Measurements from ENCODE around the gene TOM1L2.
"Not testable (repeated sequence)": the region's sequence is repeated elsewhere in the genome, so short reads cannot be mapped to it uniquely, and the experiment has no call there.

The TOM1L2 gene

GRCh38 chr17:17995887-17996286 is 23.7 kb upstream of the TOM1L2 start:
- not testable (repeated sequence) for DNase-seq (ENCODE audit: low read depth in 3 of 3, low spot score in 1 of 3)

DNA sequence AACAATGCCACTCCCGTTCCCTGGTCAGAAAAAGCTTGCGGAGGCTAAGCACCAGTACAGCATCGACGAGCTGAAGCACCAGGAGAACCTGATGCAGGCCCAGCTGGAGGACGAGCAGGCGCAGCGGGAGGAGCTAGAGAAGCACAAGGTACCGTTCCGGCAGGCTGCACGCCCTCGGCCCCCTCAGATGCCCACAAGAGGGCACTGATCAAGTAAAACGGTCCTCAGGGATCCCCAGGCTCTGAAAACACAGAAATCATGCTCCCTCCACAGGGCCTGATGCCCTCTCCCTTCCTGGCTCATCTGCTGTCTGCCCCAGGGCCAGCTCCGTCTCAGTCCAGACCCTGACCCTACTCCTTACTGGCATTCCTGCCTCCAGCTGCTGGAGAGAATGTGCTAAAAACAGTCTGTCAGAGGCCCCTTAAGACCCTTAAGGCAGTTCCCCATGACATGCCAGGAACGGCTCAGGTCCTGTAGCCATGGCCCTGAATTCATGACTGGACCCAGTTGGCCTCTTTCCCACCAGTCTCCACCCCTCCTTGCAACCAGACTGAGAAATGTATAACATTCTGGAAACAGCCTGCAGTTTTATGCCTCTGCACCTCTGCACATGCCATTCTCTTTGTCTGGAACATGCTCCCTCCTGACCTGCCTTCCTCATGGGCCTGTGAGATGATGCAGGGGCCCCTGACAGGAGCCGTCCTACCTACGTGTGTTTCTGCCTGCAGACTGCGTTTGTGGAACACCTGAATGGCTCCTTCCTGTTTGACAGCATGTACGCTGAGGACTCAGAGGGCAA is 22.3 kb upstream of the TOM1L2 start:
- DNase-seq (ENCODE audit: low read depth in 3 of 3, low spot score in 1 of 3) = no peak

- DNase-seq (ENCODE audit: low read depth in 3 of 3, low spot score in 1 of 3) = no peak
Measured at GRCh38 chr17:17993852-17994251, 21.7 kb upstream of the TOM1L2 start.

- no peak for DNase-seq (ENCODE audit: low read depth in 3 of 3, low spot score in 1 of 3)
Measured at GRCh38 chr17:17993366-17993765, 21.2 kb upstream of the TOM1L2 start.

- no peak for DNase-seq (ENCODE audit: low read depth in 3 of 3, low spot score in 1 of 3)
Measured at GRCh38 chr17:17990282-17990681, 18.1 kb upstream of the TOM1L2 start.

DNA sequence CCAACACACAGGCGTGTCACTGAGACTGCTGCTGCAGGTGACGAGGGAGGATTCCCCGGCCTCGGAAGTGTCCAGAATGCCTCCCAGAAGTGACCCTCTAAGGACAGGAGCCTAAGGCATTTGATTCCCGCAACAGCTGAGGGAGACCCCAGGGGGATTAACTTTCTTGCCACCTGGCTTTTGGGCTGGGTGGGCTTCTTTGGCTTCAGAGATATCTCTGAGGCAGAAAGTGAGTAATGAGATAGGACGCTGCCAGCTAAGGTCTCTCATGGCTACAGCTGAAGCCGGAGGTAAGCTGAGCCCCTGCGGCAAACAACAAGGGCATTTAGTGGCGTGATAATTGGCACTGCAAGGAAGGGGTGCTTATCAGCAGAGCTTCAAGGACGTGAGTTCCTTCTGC is 17.4 kb upstream of the TOM1L2 start:
- no peak for DNase-seq (ENCODE audit: low read depth in 3 of 3, low spot score in 1 of 3)

- no peak for DNase-seq (ENCODE audit: low read depth in 3 of 3, low spot score in 1 of 3)
Measured at GRCh38 chr17:17989081-17989480, 16.9 kb upstream of the TOM1L2 start.

DNA sequence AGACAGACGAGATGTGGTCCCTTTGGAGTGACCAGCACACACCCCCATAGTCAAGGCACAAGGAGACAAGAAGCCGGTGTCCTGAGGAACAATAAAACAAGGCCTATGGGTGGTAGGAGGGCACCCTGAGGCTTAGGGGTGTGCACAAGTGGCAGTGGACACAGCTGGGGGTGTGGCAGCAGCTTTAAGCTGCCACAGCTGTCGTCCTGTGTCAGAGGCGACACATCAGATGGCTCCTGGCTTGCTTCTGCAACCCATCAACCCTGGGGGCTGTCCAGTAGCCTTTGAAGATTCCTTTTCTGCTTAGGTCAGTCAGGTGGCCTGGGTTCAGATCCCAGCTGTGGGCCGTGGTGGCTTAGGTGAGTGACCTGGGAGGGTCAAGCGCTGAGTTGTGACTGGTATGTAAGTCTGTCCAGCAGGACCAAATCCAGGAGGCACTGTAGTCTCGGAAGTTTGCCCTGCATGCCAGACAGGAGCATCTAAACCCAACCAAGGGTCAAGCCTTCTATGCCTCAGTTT is 16.3 kb upstream of the TOM1L2 start:
- no peak for DNase-seq (ENCODE audit: low read depth in 3 of 3, low spot score in 1 of 3)

DNA sequence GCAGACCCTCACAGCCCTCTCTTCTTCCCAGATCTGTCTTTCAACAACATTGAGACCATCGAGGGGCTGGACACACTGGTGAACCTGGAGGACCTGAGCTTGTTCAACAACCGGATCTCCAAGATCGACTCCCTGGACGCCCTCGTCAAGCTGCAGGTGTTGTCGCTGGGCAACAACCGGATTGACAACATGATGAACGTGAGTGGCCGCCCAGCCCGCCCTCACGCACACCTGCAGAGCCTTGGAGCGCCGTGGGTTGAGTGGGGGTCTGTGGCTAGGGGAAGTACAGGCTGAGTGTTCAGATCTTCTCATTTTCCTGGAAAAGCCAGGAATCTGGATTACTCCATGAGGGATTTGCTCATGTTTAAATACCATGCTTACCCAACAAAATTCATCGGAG is 15.7 kb upstream of the TOM1L2 start:
- DNase-seq (ENCODE audit: low read depth in 3 of 3, low spot score in 1 of 3) = no peak

GRCh38 chr17:17987187-17987896 is 15.1 kb upstream of the TOM1L2 start:
- DNase-seq (ENCODE audit: low read depth in 3 of 3, low spot score in 1 of 3) = no peak

DNA sequence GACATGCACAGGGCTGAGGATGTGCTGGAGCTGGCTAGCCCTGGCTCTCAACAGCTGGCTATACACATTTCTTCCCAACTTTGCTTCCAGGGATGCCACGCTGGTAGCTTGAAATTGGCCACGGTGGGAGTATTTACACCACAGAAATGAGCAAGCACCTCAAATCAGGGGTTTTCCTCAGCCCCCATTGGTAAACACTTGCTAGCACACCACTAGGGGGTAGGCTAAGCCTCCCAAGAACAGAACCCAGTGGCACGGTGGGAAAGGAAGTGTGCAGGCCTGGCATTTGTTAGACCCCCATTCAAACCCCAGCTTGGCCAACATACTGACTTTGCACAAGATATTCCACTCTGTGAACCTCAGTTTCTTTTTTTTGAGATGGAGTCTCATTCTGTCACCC is 13.4 kb upstream of the TOM1L2 start:
- DNase-seq (ENCODE audit: low read depth in 3 of 3, low spot score in 1 of 3) = no peak

- DNase-seq (ENCODE audit: low read depth in 3 of 3, low spot score in 1 of 3) = no peak
Measured at GRCh38 chr17:17985153-17985552, 13.0 kb upstream of the TOM1L2 start.

GRCh38 chr17:17983776-17984175 is 11.6 kb upstream of the TOM1L2 start:
- no peak for DNase-seq (ENCODE audit: low read depth in 3 of 3, low spot score in 1 of 3)

GRCh38 chr17:17983376-17983775 is 11.2 kb upstream of the TOM1L2 start:
- DNase-seq (ENCODE audit: low read depth in 3 of 3, low spot score in 1 of 3) = no peak

GRCh38 chr17:17982801-17983200 is 10.6 kb upstream of the TOM1L2 start:
- DNase-seq (ENCODE audit: low read depth in 3 of 3, low spot score in 1 of 3) = no peak

DNA sequence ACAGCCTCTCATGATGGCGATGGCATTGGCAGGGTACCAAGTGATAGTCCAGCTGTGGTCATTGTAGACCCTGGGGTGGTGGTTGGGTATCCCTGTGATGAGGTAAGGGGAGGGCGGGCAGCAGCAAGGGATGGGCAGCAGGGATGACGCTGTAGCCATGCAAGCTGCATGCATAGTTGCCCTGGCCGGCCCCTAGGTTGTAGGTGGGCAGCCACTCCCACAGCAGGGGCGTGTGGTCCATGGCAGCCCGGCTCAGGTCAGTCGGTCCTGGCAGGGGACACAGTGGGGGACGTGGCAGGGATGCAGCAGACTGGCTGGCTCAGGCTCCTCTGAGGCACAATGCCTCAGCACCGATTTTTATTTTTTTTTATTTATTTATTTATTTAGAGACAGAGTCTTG is 9.1 kb upstream of the TOM1L2 start:
- DNase-seq (ENCODE audit: low read depth in 3 of 3, low spot score in 1 of 3) = no peak

DNA sequence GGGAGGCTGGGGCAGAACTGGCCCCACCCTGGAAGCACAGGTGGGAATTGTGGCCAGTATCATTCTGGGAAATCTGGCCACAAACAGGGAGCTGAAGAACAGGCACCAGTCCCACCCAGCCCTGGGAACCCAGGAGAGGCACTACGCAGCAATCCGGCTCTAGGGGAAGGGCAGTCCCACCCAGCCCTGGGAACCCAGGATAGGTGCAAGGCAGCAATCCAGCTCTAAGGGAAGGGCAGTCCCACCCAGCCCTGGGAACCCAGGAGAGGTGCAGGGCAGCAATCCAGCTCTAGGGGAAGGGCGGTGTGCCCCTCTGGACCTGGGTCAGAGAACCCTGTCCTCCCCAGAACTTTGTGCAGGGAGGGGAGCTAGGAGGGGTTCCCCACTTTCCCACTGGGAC is 7.6 kb upstream of the TOM1L2 start:
- no peak for DNase-seq (ENCODE audit: low read depth in 3 of 3, low spot score in 1 of 3)

GRCh38 chr17:17978481-17979424 is 6.6 kb upstream of the TOM1L2 start:
- DNase-seq (ENCODE audit: low read depth in 3 of 3, low spot score in 1 of 3) = no peak

DNA sequence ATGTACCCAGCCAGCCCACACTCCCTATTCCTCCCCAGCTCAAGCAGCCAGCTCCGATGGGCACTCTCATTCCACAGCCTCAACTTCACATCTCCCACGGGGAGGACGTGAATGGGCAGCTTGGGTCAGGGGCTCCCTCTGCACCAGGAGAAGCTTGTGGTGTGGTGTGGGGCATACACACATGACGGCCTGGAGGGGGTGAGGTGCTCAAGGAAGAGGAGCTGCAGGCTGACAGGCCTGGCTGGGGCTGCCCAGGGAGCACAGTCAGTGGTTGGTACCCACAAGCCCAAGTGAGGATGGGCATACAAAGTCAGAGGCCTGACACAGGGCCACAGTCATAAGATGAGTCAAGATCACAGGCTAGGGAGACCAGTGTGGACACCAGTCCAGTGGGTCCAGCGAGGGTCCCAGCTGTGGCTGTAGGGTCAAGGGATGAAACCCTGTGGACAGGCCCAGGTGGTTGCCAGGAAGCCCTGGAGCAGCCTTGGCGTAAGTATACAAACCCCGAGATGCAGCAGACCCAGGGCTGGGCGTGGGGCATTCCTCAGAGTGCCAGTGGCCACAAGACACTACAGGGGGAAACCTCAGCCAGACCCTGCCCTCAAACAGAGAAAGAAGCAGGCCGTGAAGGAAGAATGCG is 4.9 kb upstream of the TOM1L2 start:
- DNase-seq (ENCODE audit: low read depth in 3 of 3, low spot score in 1 of 3) = no peak

DNA sequence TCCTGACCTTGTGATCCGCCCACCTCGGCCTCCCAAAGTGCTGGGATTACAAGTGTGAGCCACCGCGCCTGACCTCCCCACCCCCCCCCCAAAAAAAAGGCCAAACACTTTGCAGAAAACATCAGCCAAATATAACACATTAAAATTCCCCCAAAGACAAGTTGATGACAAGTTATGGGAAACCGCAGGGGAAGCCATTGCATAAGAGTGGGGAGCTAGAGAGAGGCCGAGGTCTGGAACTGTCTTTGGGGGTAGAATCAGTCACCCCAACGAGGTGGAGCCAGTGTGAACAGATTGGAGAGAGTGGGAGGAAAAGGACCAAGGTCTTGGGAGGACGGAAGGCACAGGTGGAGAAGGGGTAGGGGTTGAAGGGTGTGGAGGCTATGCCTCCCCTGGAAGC is 3.2 kb upstream of the TOM1L2 start:
- no peak for DNase-seq (ENCODE audit: low read depth in 3 of 3, low spot score in 1 of 3)

GRCh38 chr17:17972952-17973254 is 703 bp upstream of the TOM1L2 start:
- DNase-seq (ENCODE audit: low read depth in 3 of 3, low spot score in 1 of 3) = no peak

Measured in stimulated activated CD4-positive, alpha-beta T cell treated with anti-CD3 and anti-CD28 coated beads, TNF-alpha, amount 100 ng/mL, for 1 hour (primary cell).